ENCODE data around the gene SMAD7. TPM values are rescaled to one million over a fixed set of nuclear protein-coding genes. Genes with fewer than 3 reads are reported as not detected.

Gene SMAD7
- total and polyA plus RNA-seq, 2 experiments from 2014 or later = 11.8 to 29.8 TPM

GRCh38 chr18:48940854-48941611 is 9.7 kb downstream of the SMAD7 start (continued):
- TF ChIP-seq, protein P1, sequence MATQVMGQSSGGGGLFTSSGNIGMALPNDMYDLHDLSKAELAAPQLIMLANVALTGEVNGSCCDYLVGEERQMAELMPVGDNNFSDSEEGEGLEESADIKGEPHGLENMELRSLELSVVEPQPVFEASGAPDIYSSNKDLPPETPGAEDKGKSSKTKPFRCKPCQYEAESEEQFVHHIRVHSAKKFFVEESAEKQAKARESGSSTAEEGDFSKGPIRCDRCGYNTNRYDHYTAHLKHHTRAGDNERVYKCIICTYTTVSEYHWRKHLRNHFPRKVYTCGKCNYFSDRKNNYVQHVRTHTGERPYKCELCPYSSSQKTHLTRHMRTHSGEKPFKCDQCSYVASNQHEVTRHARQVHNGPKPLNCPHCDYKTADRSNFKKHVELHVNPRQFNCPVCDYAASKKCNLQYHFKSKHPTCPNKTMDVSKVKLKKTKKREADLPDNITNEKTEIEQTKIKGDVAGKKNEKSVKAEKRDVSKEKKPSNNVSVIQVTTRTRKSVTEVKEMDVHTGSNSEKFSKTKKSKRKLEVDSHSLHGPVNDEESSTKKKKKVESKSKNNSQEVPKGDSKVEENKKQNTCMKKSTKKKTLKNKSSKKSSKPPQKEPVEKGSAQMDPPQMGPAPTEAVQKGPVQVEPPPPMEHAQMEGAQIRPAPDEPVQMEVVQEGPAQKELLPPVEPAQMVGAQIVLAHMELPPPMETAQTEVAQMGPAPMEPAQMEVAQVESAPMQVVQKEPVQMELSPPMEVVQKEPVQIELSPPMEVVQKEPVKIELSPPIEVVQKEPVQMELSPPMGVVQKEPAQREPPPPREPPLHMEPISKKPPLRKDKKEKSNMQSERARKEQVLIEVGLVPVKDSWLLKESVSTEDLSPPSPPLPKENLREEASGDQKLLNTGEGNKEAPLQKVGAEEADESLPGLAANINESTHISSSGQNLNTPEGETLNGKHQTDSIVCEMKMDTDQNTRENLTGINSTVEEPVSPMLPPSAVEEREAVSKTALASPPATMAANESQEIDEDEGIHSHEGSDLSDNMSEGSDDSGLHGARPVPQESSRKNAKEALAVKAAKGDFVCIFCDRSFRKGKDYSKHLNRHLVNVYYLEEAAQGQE (IDR thresholded peaks at IDR 0.05; ENCODE audit: unreplicated experiment) = no peak

DNA sequence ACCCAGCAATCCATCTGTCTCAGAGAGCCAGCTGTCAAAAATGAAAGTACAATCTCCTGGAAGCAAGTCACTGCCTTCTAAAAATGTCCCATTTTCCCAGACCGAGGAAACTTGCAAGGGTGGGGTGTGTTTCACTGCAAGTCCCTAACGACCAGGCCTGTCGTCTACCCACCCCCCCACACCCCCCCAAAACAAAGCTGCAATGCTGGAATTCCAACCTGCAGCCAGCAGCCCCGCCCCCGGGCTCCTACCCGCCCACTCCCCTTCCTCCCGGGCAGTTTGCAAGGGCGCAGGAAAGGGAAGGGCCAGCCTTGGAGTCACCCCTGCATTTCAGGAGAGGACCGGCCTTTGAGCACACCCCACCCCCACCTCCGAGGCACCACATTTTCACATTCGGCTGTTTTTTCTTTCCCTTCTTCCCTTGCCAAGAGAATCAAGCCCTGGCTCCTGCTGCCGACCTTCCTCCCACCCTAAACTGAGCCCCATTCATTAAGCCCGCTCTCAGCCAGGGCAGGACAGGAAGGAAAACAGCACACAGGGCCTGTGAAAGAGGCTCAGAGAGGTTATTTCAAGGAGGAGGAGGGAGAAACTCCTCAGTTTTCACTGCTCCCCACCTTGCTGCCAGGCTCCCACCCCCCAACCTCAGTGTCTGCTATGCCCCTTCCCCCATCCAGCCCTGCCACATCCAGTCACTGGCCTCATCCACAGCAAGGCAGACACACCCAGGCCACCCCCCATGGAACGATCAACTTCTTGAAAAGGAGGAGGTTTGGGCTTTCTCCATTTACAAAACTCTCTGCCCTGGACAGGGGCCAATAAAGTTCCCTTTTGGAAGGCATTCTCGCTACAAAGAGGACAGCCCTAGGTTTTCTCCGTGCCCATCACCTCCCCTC is 11.3 kb downstream of the SMAD7 start:
- peak overlapping the region; percentile 97 for H3K27ac ChIP-seq (ENCODE audit: low read depth)
- peak overlapping the region; percentile 77 for H3K4me2 ChIP-seq
- TF ChIP-seq JUNB (IDR thresholded peaks at IDR 0.05; ENCODE audit: unreplicated experiment) = no peak
- TF ChIP-seq STAT1 (IDR thresholded peaks at IDR 0.05; ENCODE audit: unreplicated experiment) = no peak
- TF ChIP-seq ETS1 (IDR thresholded peaks at IDR 0.05) = no peak
- TF ChIP-seq NANOG (IDR thresholded peaks at IDR 0.05; ENCODE audit: borderline replicate concordance) = no peak
- TF ChIP-seq, protein P2, sequence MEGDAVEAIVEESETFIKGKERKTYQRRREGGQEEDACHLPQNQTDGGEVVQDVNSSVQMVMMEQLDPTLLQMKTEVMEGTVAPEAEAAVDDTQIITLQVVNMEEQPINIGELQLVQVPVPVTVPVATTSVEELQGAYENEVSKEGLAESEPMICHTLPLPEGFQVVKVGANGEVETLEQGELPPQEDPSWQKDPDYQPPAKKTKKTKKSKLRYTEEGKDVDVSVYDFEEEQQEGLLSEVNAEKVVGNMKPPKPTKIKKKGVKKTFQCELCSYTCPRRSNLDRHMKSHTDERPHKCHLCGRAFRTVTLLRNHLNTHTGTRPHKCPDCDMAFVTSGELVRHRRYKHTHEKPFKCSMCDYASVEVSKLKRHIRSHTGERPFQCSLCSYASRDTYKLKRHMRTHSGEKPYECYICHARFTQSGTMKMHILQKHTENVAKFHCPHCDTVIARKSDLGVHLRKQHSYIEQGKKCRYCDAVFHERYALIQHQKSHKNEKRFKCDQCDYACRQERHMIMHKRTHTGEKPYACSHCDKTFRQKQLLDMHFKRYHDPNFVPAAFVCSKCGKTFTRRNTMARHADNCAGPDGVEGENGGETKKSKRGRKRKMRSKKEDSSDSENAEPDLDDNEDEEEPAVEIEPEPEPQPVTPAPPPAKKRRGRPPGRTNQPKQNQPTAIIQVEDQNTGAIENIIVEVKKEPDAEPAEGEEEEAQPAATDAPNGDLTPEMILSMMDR (conservative IDR thresholded peaks at IDR 0.05; ENCODE audit: low read depth in 2 of 2) = no peak
- TF ChIP-seq ZNF462 (CRISPR knock-in tag; IDR thresholded peaks at IDR 0.05) = no peak
- Mint-ChIP-seq H3K4me1 (peaks cover 97% of the 10 kb centered on the region), H3K36me3 (ENCODE audit: low read depth) (peaks cover 74% of the 10 kb centered on the region), H3K9me3 (no peaks in the 10 kb centered on the region), H3K27ac (peak overlapping the region; percentile 82), H3K27me3 (ENCODE audit: insufficient read depth, low read depth, poor library complexity) (peaks cover 18% of the 10 kb centered on the region), H3K4me3 (peak overlapping the region; percentile 61)
- H3K79me2 ChIP-seq (replicated peaks; ENCODE audit: insufficient read depth) = peaks cover 100% of the 10 kb centered on the region
- peak overlapping the region; percentile 49 for H3K4me3 ChIP-seq
- H3K4me1 ChIP-seq (ENCODE audit: insufficient read depth) = peaks cover 88% of the 10 kb centered on the region
- H4K20me1 ChIP-seq (replicated peaks; ENCODE audit: insufficient read depth) = peaks cover 80% of the 10 kb centered on the region
- no peaks in the 10 kb centered on the region for H3K9me2 ChIP-seq (ENCODE audit: insufficient read depth)
- no peak overlapping the region for H2AFZ ChIP-seq
- H3K36me3 ChIP-seq (ENCODE audit: insufficient read depth) = peaks cover 8% of the 10 kb centered on the region; the same call in 1 of the 2 replicates
- peaks cover 28% of the 10 kb centered on the region; the same call in 1 of the 2 replicates for H3F3A ChIP-seq (replicated peaks; ENCODE audit: low read depth)
- peak; percentile 80 for DNase-seq (ENCODE audit: low spot score)
- peak; percentile 64 for ATAC-seq
- H3K27me3 ChIP-seq (ENCODE audit: insufficient read depth) = no peaks in the 10 kb centered on the region
